ENCODE data around the gene VGLL4. TPM values are rescaled to one million over a fixed set of nuclear protein-coding genes. Genes with fewer than 3 reads are reported as not detected.

Gene VGLL4
- total RNA-seq, 2 donors from 2014 or later = 47.5 to 49.7 TPM

- H3K4me1 Mint-ChIP-seq = peaks cover 2% of the 10 kb centered on the region
- H3K36me3 Mint-ChIP-seq (ENCODE audit: low read depth) = peaks cover 39% of the 10 kb centered on the region
- Histone ChIP-seq H3K27me3 (ENCODE audit: control insufficient read depth, insufficient read depth, low read length, poor library complexity, severe bottlenecking) (no peaks in the 10 kb centered on the region), H3K27ac (ENCODE audit: low read depth, low read length) (peak overlapping the region; percentile 55), H3K4me1 (ENCODE audit: control insufficient read depth, insufficient read depth, low read length) (peaks cover 5% of the 10 kb centered on the region), H3K9ac (ENCODE audit: extremely low read depth, low read length, poor library complexity, severe bottlenecking) (no peak overlapping the region), H3K36me3 (ENCODE audit: control insufficient read depth, insufficient read depth, low read length) (peaks cover 40% of the 10 kb centered on the region), H3K9me3 (ENCODE audit: control insufficient read depth, low read length) (no peaks in the 10 kb centered on the region), H3K4me3 (ENCODE audit: low read length) (no peak overlapping the region)
- H3K27me3 Mint-ChIP-seq (ENCODE audit: insufficient read depth) = no peaks in the 10 kb centered on the region
- no peak for TF ChIP-seq CTCF (conservative IDR thresholded peaks at IDR 0.05)
- peak overlapping the region; percentile 56 for H3K27ac Mint-ChIP-seq
- no peak overlapping the region for H3K4me3 Mint-ChIP-seq
- peak; percentile 33 for DNase-seq
- H3K9me3 Mint-ChIP-seq = no peaks in the 10 kb centered on the region
- 94% methylated on average over 13 to 15 of the region's 15 CpGs for WGBS, 2 experiments (ENCODE audit: insufficient coverage in 1 of 2, insufficient read length in 1 of 2)
Observed at GRCh38 chr3:11559816-11560633, 83.7 kb downstream of the VGLL4 start.

- no peaks in the 10 kb centered on the region for H3K27me3 ChIP-seq (ENCODE audit: control insufficient read depth, insufficient read depth, low read length, poor library complexity, severe bottlenecking)
- peaks cover 2% of the 10 kb centered on the region for H3K4me1 Mint-ChIP-seq
- DNase-seq = peak; percentile 46
- H3K9me3 Mint-ChIP-seq = no peaks in the 10 kb centered on the region
- peak overlapping the region; percentile 7 for H3K27ac ChIP-seq (ENCODE audit: low read depth, low read length)
- peak overlapping the region; percentile 56 for H3K27ac Mint-ChIP-seq
- peaks cover 37% of the 10 kb centered on the region for H3K36me3 Mint-ChIP-seq (ENCODE audit: low read depth)
- no peak overlapping the region for H3K9ac ChIP-seq (ENCODE audit: extremely low read depth, low read length, poor library complexity, severe bottlenecking)
- no peaks in the 10 kb centered on the region for H3K9me3 ChIP-seq (ENCODE audit: control insufficient read depth, low read length)
- no peak overlapping the region for H3K4me3 ChIP-seq (ENCODE audit: low read length)
- whole genome bisulfite sequencing, 2 experiments (ENCODE audit: insufficient coverage in 1 of 2, insufficient read length in 1 of 2) = 93 to 96% methylated on average over 26 to 37 of the region's 37 CpGs
- no peak overlapping the region for H3K4me3 Mint-ChIP-seq
- H3K27me3 Mint-ChIP-seq (ENCODE audit: insufficient read depth) = no peaks in the 10 kb centered on the region
- H3K4me1 ChIP-seq (ENCODE audit: control insufficient read depth, insufficient read depth, low read length) = peaks cover 5% of the 10 kb centered on the region
- no peak for TF ChIP-seq CTCF (conservative IDR thresholded peaks at IDR 0.05)
- peaks cover 40% of the 10 kb centered on the region for H3K36me3 ChIP-seq (ENCODE audit: control insufficient read depth, insufficient read depth, low read length)
Observed at GRCh38 chr3:11558918-11559815, 84.5 kb downstream of the VGLL4 start.

- Histone ChIP-seq H3K27me3 (ENCODE audit: control insufficient read depth, insufficient read depth, low read length, poor library complexity, severe bottlenecking) (no peaks in the 10 kb centered on the region), H3K36me3 (ENCODE audit: control insufficient read depth, insufficient read depth, low read length) (peaks cover 34% of the 10 kb centered on the region), H3K4me3 (ENCODE audit: low read length) (no peak overlapping the region), H3K9ac (ENCODE audit: extremely low read depth, low read length, poor library complexity, severe bottlenecking) (no peak overlapping the region), H3K9me3 (ENCODE audit: control insufficient read depth, low read length) (no peaks in the 10 kb centered on the region), H3K27ac (ENCODE audit: low read depth, low read length) (no peak overlapping the region), H3K4me1 (ENCODE audit: control insufficient read depth, insufficient read depth, low read length) (peaks cover 5% of the 10 kb centered on the region)
- Mint-ChIP-seq H3K9me3 (no peaks in the 10 kb centered on the region), H3K36me3 (ENCODE audit: low read depth) (peaks cover 30% of the 10 kb centered on the region), H3K27ac (peak overlapping the region; percentile 33), H3K27me3 (ENCODE audit: insufficient read depth) (no peaks in the 10 kb centered on the region), H3K4me1 (peaks cover 2% of the 10 kb centered on the region), H3K4me3 (no peak overlapping the region)
- no peak for TF ChIP-seq CTCF (conservative IDR thresholded peaks at IDR 0.05)
- WGBS, 2 experiments (ENCODE audit: insufficient coverage in 1 of 2, insufficient read length in 1 of 2) = 93% methylated on average over 13 to 17 of the region's 17 CpGs
- DNase-seq = peak; percentile 43
Observed at GRCh38 chr3:11558411-11558903, 85.3 kb downstream of the VGLL4 start.
